Measurements from ENCODE around the gene CLRN2. TPM values are rescaled to one million over a fixed set of nuclear protein-coding genes. Genes with fewer than 3 reads are reported as not detected.

CLRN2 gene, protein sequence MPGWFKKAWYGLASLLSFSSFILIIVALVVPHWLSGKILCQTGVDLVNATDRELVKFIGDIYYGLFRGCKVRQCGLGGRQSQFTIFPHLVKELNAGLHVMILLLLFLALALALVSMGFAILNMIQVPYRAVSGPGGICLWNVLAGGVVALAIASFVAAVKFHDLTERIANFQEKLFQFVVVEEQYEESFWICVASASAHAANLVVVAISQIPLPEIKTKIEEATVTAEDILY
- total RNA-seq, result not detected in 2 replicates

DNA sequence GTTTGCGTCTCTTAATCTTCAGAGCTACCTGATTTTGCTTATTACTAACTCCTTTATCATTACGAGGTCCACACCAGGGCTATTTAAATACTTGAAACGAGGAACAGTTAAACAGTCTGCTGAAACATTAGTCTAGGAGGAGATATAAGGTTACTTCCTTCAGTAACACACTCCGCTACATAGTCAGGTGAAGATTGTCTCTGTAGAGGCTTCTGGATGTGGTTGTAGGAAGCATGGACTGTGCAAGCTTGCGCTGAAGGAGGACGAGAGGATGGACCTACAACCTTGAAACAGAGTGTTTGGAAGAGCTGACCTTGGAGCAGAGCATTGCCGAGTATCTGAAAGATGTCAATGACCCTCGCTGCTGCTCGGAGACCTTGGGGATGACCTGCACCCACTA is at the start of gene CLRN2:
Gene CLRN2 (plus strand): TSS at position 301 of the 400 bp plus-strand sequence. CDS start 102 bp downstream, outside the sequence.

DNA sequence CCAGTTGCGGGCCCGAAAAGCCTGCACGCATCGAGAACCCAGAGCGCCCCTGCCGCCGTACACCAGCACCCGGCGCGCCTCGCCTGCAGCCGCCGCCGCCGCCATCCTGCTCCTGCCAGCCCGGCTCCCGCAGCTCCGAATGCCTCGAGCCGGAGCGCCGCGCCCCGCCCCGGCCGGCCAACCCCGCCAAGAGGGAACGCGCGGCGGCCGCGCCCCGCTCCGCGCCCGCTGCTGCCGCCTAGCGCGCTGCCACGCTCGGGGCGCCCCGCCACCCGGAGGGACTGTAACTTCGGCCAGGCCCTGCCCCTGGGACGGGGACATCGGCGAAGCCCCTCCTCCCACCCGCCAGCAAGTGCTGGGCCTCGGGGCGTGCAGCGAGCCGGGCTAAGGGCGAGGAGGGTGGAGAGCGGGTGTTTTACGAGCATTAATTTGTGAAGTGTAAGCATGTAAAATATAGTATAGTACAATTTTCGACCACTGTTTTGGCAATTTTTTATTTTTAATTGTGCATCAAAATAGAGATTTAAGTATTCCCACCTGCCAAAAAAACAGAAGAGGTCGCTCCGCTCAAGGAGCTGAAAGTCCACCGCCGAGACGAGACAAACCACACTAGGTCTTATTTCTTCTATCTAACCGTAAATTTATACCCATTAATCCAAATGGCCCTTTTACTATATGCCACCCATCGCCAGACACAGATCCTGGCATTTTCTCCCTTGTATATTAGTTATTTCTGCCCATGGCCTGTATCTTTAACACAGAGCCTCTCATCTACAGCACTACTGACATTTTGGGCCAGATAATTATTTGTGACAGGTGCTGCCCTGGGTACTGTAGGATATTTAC is 2.8 kb upstream of the CLRN2 start, which contains the start of gene QDPR:
Gene QDPR (minus strand): TSS at position 141 of the 846 bp plus-strand sequence. CDS start 36 bp downstream, at position 105.

Other genes starting within 250 kb of the CLRN2 start
- 5.3 and 7.3 TPM in 2 replicates for gene QDPR, start 3.1 kb upstream of the CLRN2 start, total RNA-seq
- gene LAP3, start 62.0 kb downstream of the CLRN2 start, total RNA-seq, result 57.2 and 61.8 TPM in 2 replicates
- gene MED28, start 99.5 kb downstream of the CLRN2 start, total RNA-seq, result 4.4 and 6.2 TPM in 2 replicates

Data from pericardium fibroblast (primary cell).